ENCODE data around the gene STK25. TPM values are rescaled to one million over a fixed set of nuclear protein-coding genes. Genes with fewer than 3 reads are reported as not detected.

STK25 gene
- total and polyA plus RNA-seq, 3 donors from 2014 or later = 200 to 250 (median 224) TPM

- Histone ChIP-seq H3K36me3 (ENCODE audit: low read depth, missing control alignments) (no peaks in the 10 kb centered on the region), H3K4me1 (no peaks in the 10 kb centered on the region), H3K27me3 (no peaks in the 10 kb centered on the region), H3K27ac (no peak overlapping the region), H3K4me3 (no peak overlapping the region), H3K9me3 (no peaks in the 10 kb centered on the region)
- intact Hi-C loops (cut with DNase I; ENCODE audit: low total_unique reads) = no loop called here
- TF ChIP-seq CTCF (IDR thresholded peaks at IDR 0.05) (no peak), POLR2A (IDR thresholded peaks at IDR 0.05) (no peak)
- no peak for DNase-seq
- 59 to 64% methylated on average over 6 of the region's 6 CpGs for WGBS, 2 donors
These were observed 45.6 kb upstream of the STK25 start for GRCh38 chr2:241553981-241554380.

- no peak for TF ChIP-seq POLR2A (IDR thresholded peaks at IDR 0.05)
- no peak for TF ChIP-seq CTCF (IDR thresholded peaks at IDR 0.05)
- Histone ChIP-seq H3K4me1 (no peaks in the 10 kb centered on the region), H3K27me3 (no peaks in the 10 kb centered on the region), H3K36me3 (ENCODE audit: low read depth, missing control alignments) (no peaks in the 10 kb centered on the region), H3K4me3 (no peak overlapping the region), H3K27ac (no peak overlapping the region), H3K9me3 (no peaks in the 10 kb centered on the region)
- DNase-seq = no peak
- intact Hi-C loops (cut with DNase I; ENCODE audit: low total_unique reads) = no loop called here
- WGBS, 2 donors = 65 to 80% methylated on average over 12 of the region's 12 CpGs
These were observed 45.1 kb upstream of the STK25 start for GRCh38 chr2:241553512-241553830.

- Histone ChIP-seq H3K4me1 (peaks cover 2% of the 10 kb centered on the region), H3K4me3 (no peak overlapping the region), H3K27me3 (no peaks in the 10 kb centered on the region), H3K27ac (no peak overlapping the region), H3K9me3 (no peaks in the 10 kb centered on the region), H3K36me3 (ENCODE audit: low read depth, missing control alignments) (no peaks in the 10 kb centered on the region)
- WGBS, 2 donors = 80 to 83% methylated on average over 21 to 33 of the region's 33 CpGs
- intact Hi-C loops (cut with DNase I; ENCODE audit: low total_unique reads) = no loop called here
- DNase-seq = no peak
- TF ChIP-seq POLR2A (IDR thresholded peaks at IDR 0.05) (no peak), CTCF (IDR thresholded peaks at IDR 0.05) (no peak)
These were observed 43.8 kb upstream of the STK25 start for GRCh38 chr2:241551998-241552737.

- H3K4me3 ChIP-seq = no peak overlapping the region
- H3K27me3 ChIP-seq = no peaks in the 10 kb centered on the region
- H3K27ac ChIP-seq = no peak overlapping the region
- no peak for DNase-seq
- TF ChIP-seq CTCF (IDR thresholded peaks at IDR 0.05) = no peak
- TF ChIP-seq POLR2A (IDR thresholded peaks at IDR 0.05) = no peak
- no peaks in the 10 kb centered on the region for H3K36me3 ChIP-seq (ENCODE audit: low read depth, missing control alignments)
- WGBS, 2 donors = 72 to 80% methylated on average over 12 of the region's 12 CpGs
- peaks cover 7% of the 10 kb centered on the region for H3K4me1 ChIP-seq
- no peaks in the 10 kb centered on the region for H3K9me3 ChIP-seq
- intact Hi-C loops (cut with DNase I; ENCODE audit: low total_unique reads) = no loop called here
These were observed 43.2 kb upstream of the STK25 start for GRCh38 chr2:241551599-241551997.

Data from testis (tissue), 3 donors.